ENCODE results near the gene PIGO. TPM values are rescaled to one million over a fixed set of nuclear protein-coding genes. Genes with fewer than 3 reads are reported as not detected.

The PIGO gene
- total and polyA plus RNA-seq, 2 experiments from 2014 or later, result 22.1 to 41.4 TPM

- no peaks in the 10 kb centered on the region for H3K9me3 ChIP-seq (ENCODE audit: low read depth)
- no peak for DNase-seq (ENCODE audit: low spot score)
- no peak overlapping the region for H2AFZ ChIP-seq
- no peaks in the 10 kb centered on the region for H3K9me2 ChIP-seq (replicated peaks; ENCODE audit: insufficient read depth)
- WGBS (ENCODE audit: low lambda C conversion rate, missing lambda C conversion rate), result 2% methylated on average over 20 of the region's 20 CpGs
- peaks cover 55% of the 10 kb centered on the region for H4K20me1 ChIP-seq (ENCODE audit: insufficient read depth, poor library complexity, severe bottlenecking)
- peaks cover 25% of the 10 kb centered on the region for H3K4me1 ChIP-seq (ENCODE audit: insufficient read depth)
- H3K79me2 ChIP-seq, result peaks cover 56% of the 10 kb centered on the region
- peak overlapping the region; percentile 98 for H3K27ac ChIP-seq
- H3K4me3 ChIP-seq, result peak overlapping the region; percentile 40
- no peaks in the 10 kb centered on the region for H3K27me3 ChIP-seq
- TF ChIP-seq EZH2phosphoT487 (IDR thresholded peaks at IDR 0.05; ENCODE audit: low read depth, severe bottlenecking, unreplicated experiment) (no peak), CTCF (IDR thresholded peaks at IDR 0.05; ENCODE audit: poor library complexity) (no peak), EZH2 (IDR thresholded peaks at IDR 0.05; ENCODE audit: borderline replicate concordance) (no peak)
- peak overlapping the region; percentile 94 for H3K4me2 ChIP-seq
- no peaks in the 10 kb centered on the region for H3K36me3 ChIP-seq (replicated peaks; ENCODE audit: insufficient read depth, low read depth)
Observed at GRCh38 chr9:35070823-35071813, 25.3 kb downstream of the PIGO start.

GRCh38 chr9:35069020-35069419 is 27.4 kb downstream of the PIGO start:
- Histone ChIP-seq H3K4me2 (peak overlapping the region; percentile 94), H3K9me3 (ENCODE audit: low read depth) (no peaks in the 10 kb centered on the region), H3K27ac (no peak overlapping the region), H3K4me1 (ENCODE audit: insufficient read depth) (peaks cover 25% of the 10 kb centered on the region), H3K27me3 (no peaks in the 10 kb centered on the region), H3K9me2 (replicated peaks; ENCODE audit: insufficient read depth) (no peaks in the 10 kb centered on the region), H2AFZ (no peak overlapping the region), H4K20me1 (ENCODE audit: insufficient read depth, poor library complexity, severe bottlenecking) (peaks cover 76% of the 10 kb centered on the region), H3K36me3 (replicated peaks; ENCODE audit: insufficient read depth, low read depth) (peaks cover 7% of the 10 kb centered on the region), H3K79me2 (peaks cover 77% of the 10 kb centered on the region), H3K4me3 (no peak overlapping the region)
- no peak for DNase-seq (ENCODE audit: low spot score)
- TF ChIP-seq EZH2phosphoT487 (IDR thresholded peaks at IDR 0.05; ENCODE audit: low read depth, severe bottlenecking, unreplicated experiment), result no peak
- WGBS (ENCODE audit: low lambda C conversion rate, missing lambda C conversion rate), result 80% methylated on average over 4 of the region's 4 CpGs

- no peak overlapping the region for H2AFZ ChIP-seq
- H3K9me2 ChIP-seq (replicated peaks; ENCODE audit: insufficient read depth), result no peaks in the 10 kb centered on the region
- no peak overlapping the region for H3K27ac ChIP-seq
- peaks cover 12% of the 10 kb centered on the region for H3K36me3 ChIP-seq (replicated peaks; ENCODE audit: insufficient read depth, low read depth)
- H3K4me1 ChIP-seq (ENCODE audit: insufficient read depth), result peaks cover 25% of the 10 kb centered on the region
- peaks cover 90% of the 10 kb centered on the region for H3K79me2 ChIP-seq
- peaks cover 85% of the 10 kb centered on the region for H4K20me1 ChIP-seq (ENCODE audit: insufficient read depth, poor library complexity, severe bottlenecking)
- DNase-seq (ENCODE audit: low spot score), result no peak
- TF ChIP-seq EZH2phosphoT487 (IDR thresholded peaks at IDR 0.05; ENCODE audit: low read depth, severe bottlenecking, unreplicated experiment), result no peak
- no peak for TF ChIP-seq CTCF (IDR thresholded peaks at IDR 0.05; ENCODE audit: poor library complexity)
- TF ChIP-seq EZH2 (IDR thresholded peaks at IDR 0.05; ENCODE audit: borderline replicate concordance), result no peak
- H3K4me2 ChIP-seq, result no peak overlapping the region
- H3K4me3 ChIP-seq, result no peak overlapping the region
- 93% methylated on average over 1 of the region's 1 CpG for WGBS (ENCODE audit: low lambda C conversion rate, missing lambda C conversion rate)
- no peaks in the 10 kb centered on the region for H3K27me3 ChIP-seq
- no peaks in the 10 kb centered on the region for H3K9me3 ChIP-seq (ENCODE audit: low read depth)
Observed at GRCh38 chr9:35067056-35067455, 29.3 kb downstream of the PIGO start.

- Histone ChIP-seq H3K4me1 (ENCODE audit: insufficient read depth) (no peaks in the 10 kb centered on the region), H4K20me1 (ENCODE audit: insufficient read depth, poor library complexity, severe bottlenecking) (peaks cover 28% of the 10 kb centered on the region), H3K9me3 (ENCODE audit: low read depth) (no peaks in the 10 kb centered on the region), H2AFZ (no peak overlapping the region), H3K27ac (no peak overlapping the region), H3K79me2 (peaks cover 30% of the 10 kb centered on the region), H3K9me2 (replicated peaks; ENCODE audit: insufficient read depth) (no peaks in the 10 kb centered on the region), H3K4me3 (no peak overlapping the region), H3K36me3 (replicated peaks; ENCODE audit: insufficient read depth, low read depth) (peaks cover 17% of the 10 kb centered on the region), H3K4me2 (no peak overlapping the region), H3K27me3 (no peaks in the 10 kb centered on the region)
- 94% methylated on average over 11 of the region's 11 CpGs for WGBS (ENCODE audit: low lambda C conversion rate, missing lambda C conversion rate)
- DNase-seq (ENCODE audit: low spot score), result no peak
- TF ChIP-seq CTCF (IDR thresholded peaks at IDR 0.05; ENCODE audit: poor library complexity), result no peak
- TF ChIP-seq EZH2phosphoT487 (IDR thresholded peaks at IDR 0.05; ENCODE audit: low read depth, severe bottlenecking, unreplicated experiment), result no peak
- TF ChIP-seq EZH2 (IDR thresholded peaks at IDR 0.05; ENCODE audit: borderline replicate concordance), result no peak
Observed at GRCh38 chr9:35060548-35061207, 35.7 kb downstream of the PIGO start.
